NCI-H187 (cell line): ENCODE results near the gene CPN2.

ENCODE experiments used
- DNase-seq, 2 experiments: peaks; one replicate each; lab custom pipeline; 2025; lab: John Stamatoyannopoulos, UW

CPN2 gene

GRCh38 chr3:194381460-194381875, 30.3 kb upstream of the CPN2 start:
- no peak for DNase-seq

GRCh38 chr3:194380326-194380725, 29.2 kb upstream of the CPN2 start:
- DNase-seq, result no peak

GRCh38 chr3:194379651-194380050, 28.5 kb upstream of the CPN2 start:
- no peak for DNase-seq

- no peak for DNase-seq
Observed at GRCh38 chr3:194379231-194379630, 28.1 kb upstream of the CPN2 start.

GRCh38 chr3:194377708-194378107, 26.6 kb upstream of the CPN2 start:
- DNase-seq, result no peak

GRCh38 chr3:194376241-194376560, 25.1 kb upstream of the CPN2 start:
- DNase-seq, result no peak

GRCh38 chr3:194375473-194376240, 24.5 kb upstream of the CPN2 start:
- peak; percentile 22 to 49 for DNase-seq

- no peak for DNase-seq
Observed at GRCh38 chr3:194374935-194375334, 23.8 kb upstream of the CPN2 start.

GRCh38 chr3:194373899-194374298, 22.8 kb upstream of the CPN2 start:
- DNase-seq, result no peak

GRCh38 chr3:194373028-194373427, 21.9 kb upstream of the CPN2 start:
- no peak for DNase-seq

GRCh38 chr3:194370753-194371152, 19.6 kb upstream of the CPN2 start:
- DNase-seq, result no peak

- no peak for DNase-seq
Observed at GRCh38 chr3:194369522-194370279, 18.6 kb upstream of the CPN2 start, which contains the start of gene LRRC15. TSS of gene LRRC15 (minus strand) at chr3:194369743. CDS start at chr3:194361043, 8,700 bp downstream.

GRCh38 chr3:194368918-194369317, 17.8 kb upstream of the CPN2 start:
- no peak for DNase-seq

- DNase-seq, result no peak
Observed at GRCh38 chr3:194367992-194368841, 17.1 kb upstream of the CPN2 start.

GRCh38 chr3:194365978-194366490, 14.9 kb upstream of the CPN2 start:
- no peak for DNase-seq

GRCh38 chr3:194365526-194365925, 14.4 kb upstream of the CPN2 start:
- no peak for DNase-seq

- DNase-seq, result no peak
Observed at GRCh38 chr3:194364652-194365434, 13.7 kb upstream of the CPN2 start.

GRCh38 chr3:194364314-194364651, 13.2 kb upstream of the CPN2 start:
- no peak for DNase-seq

- DNase-seq, result no peak
Observed at GRCh38 chr3:194360568-194360967, 9.4 kb upstream of the CPN2 start.

- no peak for DNase-seq
Observed at GRCh38 chr3:194357681-194358080, 6.6 kb upstream of the CPN2 start.

- no peak for DNase-seq
Observed at GRCh38 chr3:194355379-194355778, 4.3 kb upstream of the CPN2 start.

- no peak for DNase-seq
Observed at GRCh38 chr3:194354315-194354714, 3.2 kb upstream of the CPN2 start.
